Endometrium (tissue), 2 donors: Measurements from ENCODE around the gene OR4E2.
"Not testable (repeated sequence)": the region's sequence is repeated elsewhere in the genome, so short reads cannot be mapped to it uniquely, and the experiment has no call there.

Experiments
- FAIRE-seq: peaks from 2 replicates; lab custom pipeline; 2012; peaks lifted over from hg19 to GRCh38; lab: Jason Lieb, UNC
- donor health status: control.
- donor health status: control.

OR4E2 gene

GRCh38 chr14:21653331-21653885 is at the start of gene OR4E2:
Gene OR4E2 (plus strand): TSS chr14:21653835. CDS start chr14:21665083, 11,248 bp downstream.
- no peak for FAIRE-seq

- FAIRE-seq: no peak
Observed at GRCh38 chr14:21612324-21612723, 41.3 kb upstream of the OR4E2 start.

GRCh38 chr14:21614240-21614639 is 39.4 kb upstream of the OR4E2 start:
- no peak for FAIRE-seq

- no peak for FAIRE-seq
Observed at GRCh38 chr14:21617614-21618013, 36.0 kb upstream of the OR4E2 start.

- no peak for FAIRE-seq
Observed at GRCh38 chr14:21626491-21627230, 27.0 kb upstream of the OR4E2 start.

- not testable (repeated sequence) for FAIRE-seq
Observed at GRCh38 chr14:21630503-21630902, 23.1 kb upstream of the OR4E2 start.

- FAIRE-seq: no peak
Observed at GRCh38 chr14:21631084-21631483, 22.6 kb upstream of the OR4E2 start.

GRCh38 chr14:21634840-21635239 is 18.8 kb upstream of the OR4E2 start, which contains the start of gene OR10G2:
Gene OR10G2 (minus strand): TSS chr14:21634940. CDS start chr14:21634842, 98 bp downstream.
- FAIRE-seq: no peak

- FAIRE-seq: no peak
Observed at GRCh38 chr14:21642683-21643082, 11.0 kb upstream of the OR4E2 start.

- no peak for FAIRE-seq
Observed at GRCh38 chr14:21643407-21643806, 10.2 kb upstream of the OR4E2 start.

GRCh38 chr14:21647380-21647779 is 6.3 kb upstream of the OR4E2 start:
- FAIRE-seq: no peak

GRCh38 chr14:21652209-21652808 is 1.3 kb upstream of the OR4E2 start:
- FAIRE-seq: no peak

- no peak for FAIRE-seq
Observed at GRCh38 chr14:21654215-21654614, 580 bp downstream of the OR4E2 start.

GRCh38 chr14:21656980-21657379 is 3.3 kb downstream of the OR4E2 start:
- no peak for FAIRE-seq

- FAIRE-seq: no peak
Observed at GRCh38 chr14:21668377-21668776, 14.7 kb downstream of the OR4E2 start.

- no peak for FAIRE-seq
Observed at GRCh38 chr14:21669284-21669683, 15.6 kb downstream of the OR4E2 start.

GRCh38 chr14:21671371-21671770 is 17.7 kb downstream of the OR4E2 start:
- no peak for FAIRE-seq

- no peak for FAIRE-seq
Observed at GRCh38 chr14:21672116-21672515, 18.5 kb downstream of the OR4E2 start.

- no peak for FAIRE-seq
Observed at GRCh38 chr14:21673718-21674117, 20.1 kb downstream of the OR4E2 start, which contains the start of gene OR4E1. Gene OR4E1 (minus strand): TSS chr14:21673818. CDS start chr14:21670935, 2,883 bp downstream.

GRCh38 chr14:21675566-21675965 is 21.9 kb downstream of the OR4E2 start:
- no peak for FAIRE-seq

GRCh38 chr14:21680072-21680471 is 26.4 kb downstream of the OR4E2 start:
- FAIRE-seq: no peak

- FAIRE-seq: no peak
Observed at GRCh38 chr14:21686468-21686867, 32.8 kb downstream of the OR4E2 start.

GRCh38 chr14:21694425-21694824 is 40.8 kb downstream of the OR4E2 start:
- no peak for FAIRE-seq
